ENCODE measurements around the gene CT55. TPM values are rescaled to one million over a fixed set of nuclear protein-coding genes. Genes with fewer than 3 reads are reported as not detected.

Gene CT55, protein sequence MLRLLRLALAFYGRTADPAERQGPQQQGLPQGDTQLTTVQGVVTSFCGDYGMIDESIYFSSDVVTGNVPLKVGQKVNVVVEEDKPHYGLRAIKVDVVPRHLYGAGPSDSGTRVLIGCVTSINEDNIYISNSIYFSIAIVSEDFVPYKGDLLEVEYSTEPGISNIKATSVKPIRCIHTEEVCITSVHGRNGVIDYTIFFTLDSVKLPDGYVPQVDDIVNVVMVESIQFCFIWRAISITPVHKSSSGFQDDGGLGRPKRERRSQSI
- total RNA-seq (2014; rRNA removed; shearing (Covaris generic)) (not detected in 2 replicates), polyA plus RNA-seq (2016; fragmentation: Nextera tagmentation; extraction: Ambion mirVana) (not detected in 2 replicates)
- long read RNA-seq = 0 reads

DNA sequence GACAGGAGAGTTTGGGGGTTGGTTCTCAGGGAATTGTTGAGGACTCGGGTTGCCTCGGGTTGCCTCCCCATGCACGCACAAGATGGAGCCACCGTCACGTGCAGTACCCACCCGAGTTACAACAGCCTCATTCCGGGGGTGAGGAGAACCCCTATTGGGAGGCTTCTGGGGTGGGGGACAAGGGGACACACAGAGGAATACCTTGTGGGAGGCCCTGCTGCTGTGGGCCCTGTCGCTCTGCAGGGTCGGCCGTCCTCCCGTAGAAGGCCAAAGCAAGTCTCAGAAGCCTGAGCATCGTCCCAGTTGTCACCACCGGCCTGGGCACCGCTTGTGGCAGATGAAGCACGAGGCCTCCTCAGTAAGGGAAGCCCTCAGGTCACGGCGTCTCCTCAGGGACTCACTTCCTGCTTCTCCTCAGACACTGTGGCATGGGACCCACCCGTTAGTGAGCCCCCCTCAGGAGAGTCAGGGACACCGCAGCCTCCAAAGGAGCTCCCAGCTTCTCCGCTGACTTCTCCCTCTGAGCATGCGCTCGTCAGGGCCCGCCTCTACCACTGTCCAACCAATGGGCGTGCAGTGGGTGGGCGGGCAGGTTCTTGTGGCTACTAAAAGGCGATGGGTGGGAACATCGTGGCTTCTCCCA is at the start of gene CT55:
Gene CT55 (minus strand): TSS at position 522 of the 643 bp plus-strand sequence. CDS start 227 bp downstream, at position 295.
- H3K4me1 ChIP-seq (ENCODE audit: insufficient read depth) = no peaks in the 10 kb centered on the region
- H3K79me2 ChIP-seq (replicated peaks; ENCODE audit: insufficient read depth) = no peaks in the 10 kb centered on the region
- H3K4me2 ChIP-seq = no peak within 1 kb of the TSS
- Mint-ChIP-seq H3K4me1 (peaks cover 5% of the 10 kb centered on the region), H3K9me3 (no peaks in the 10 kb centered on the region), H3K27ac (no peak within 1 kb of the TSS), H3K36me3 (ENCODE audit: low read depth) (no peaks in the 10 kb centered on the region), H3K27me3 (ENCODE audit: insufficient read depth, low read depth, poor library complexity) (peaks cover 2% of the 10 kb centered on the region), H3K4me3 (no peak within 1 kb of the TSS)
- no peaks in the 10 kb centered on the region for H3F3A ChIP-seq (replicated peaks; ENCODE audit: low read depth)
- TF ChIP-seq, protein P1, sequence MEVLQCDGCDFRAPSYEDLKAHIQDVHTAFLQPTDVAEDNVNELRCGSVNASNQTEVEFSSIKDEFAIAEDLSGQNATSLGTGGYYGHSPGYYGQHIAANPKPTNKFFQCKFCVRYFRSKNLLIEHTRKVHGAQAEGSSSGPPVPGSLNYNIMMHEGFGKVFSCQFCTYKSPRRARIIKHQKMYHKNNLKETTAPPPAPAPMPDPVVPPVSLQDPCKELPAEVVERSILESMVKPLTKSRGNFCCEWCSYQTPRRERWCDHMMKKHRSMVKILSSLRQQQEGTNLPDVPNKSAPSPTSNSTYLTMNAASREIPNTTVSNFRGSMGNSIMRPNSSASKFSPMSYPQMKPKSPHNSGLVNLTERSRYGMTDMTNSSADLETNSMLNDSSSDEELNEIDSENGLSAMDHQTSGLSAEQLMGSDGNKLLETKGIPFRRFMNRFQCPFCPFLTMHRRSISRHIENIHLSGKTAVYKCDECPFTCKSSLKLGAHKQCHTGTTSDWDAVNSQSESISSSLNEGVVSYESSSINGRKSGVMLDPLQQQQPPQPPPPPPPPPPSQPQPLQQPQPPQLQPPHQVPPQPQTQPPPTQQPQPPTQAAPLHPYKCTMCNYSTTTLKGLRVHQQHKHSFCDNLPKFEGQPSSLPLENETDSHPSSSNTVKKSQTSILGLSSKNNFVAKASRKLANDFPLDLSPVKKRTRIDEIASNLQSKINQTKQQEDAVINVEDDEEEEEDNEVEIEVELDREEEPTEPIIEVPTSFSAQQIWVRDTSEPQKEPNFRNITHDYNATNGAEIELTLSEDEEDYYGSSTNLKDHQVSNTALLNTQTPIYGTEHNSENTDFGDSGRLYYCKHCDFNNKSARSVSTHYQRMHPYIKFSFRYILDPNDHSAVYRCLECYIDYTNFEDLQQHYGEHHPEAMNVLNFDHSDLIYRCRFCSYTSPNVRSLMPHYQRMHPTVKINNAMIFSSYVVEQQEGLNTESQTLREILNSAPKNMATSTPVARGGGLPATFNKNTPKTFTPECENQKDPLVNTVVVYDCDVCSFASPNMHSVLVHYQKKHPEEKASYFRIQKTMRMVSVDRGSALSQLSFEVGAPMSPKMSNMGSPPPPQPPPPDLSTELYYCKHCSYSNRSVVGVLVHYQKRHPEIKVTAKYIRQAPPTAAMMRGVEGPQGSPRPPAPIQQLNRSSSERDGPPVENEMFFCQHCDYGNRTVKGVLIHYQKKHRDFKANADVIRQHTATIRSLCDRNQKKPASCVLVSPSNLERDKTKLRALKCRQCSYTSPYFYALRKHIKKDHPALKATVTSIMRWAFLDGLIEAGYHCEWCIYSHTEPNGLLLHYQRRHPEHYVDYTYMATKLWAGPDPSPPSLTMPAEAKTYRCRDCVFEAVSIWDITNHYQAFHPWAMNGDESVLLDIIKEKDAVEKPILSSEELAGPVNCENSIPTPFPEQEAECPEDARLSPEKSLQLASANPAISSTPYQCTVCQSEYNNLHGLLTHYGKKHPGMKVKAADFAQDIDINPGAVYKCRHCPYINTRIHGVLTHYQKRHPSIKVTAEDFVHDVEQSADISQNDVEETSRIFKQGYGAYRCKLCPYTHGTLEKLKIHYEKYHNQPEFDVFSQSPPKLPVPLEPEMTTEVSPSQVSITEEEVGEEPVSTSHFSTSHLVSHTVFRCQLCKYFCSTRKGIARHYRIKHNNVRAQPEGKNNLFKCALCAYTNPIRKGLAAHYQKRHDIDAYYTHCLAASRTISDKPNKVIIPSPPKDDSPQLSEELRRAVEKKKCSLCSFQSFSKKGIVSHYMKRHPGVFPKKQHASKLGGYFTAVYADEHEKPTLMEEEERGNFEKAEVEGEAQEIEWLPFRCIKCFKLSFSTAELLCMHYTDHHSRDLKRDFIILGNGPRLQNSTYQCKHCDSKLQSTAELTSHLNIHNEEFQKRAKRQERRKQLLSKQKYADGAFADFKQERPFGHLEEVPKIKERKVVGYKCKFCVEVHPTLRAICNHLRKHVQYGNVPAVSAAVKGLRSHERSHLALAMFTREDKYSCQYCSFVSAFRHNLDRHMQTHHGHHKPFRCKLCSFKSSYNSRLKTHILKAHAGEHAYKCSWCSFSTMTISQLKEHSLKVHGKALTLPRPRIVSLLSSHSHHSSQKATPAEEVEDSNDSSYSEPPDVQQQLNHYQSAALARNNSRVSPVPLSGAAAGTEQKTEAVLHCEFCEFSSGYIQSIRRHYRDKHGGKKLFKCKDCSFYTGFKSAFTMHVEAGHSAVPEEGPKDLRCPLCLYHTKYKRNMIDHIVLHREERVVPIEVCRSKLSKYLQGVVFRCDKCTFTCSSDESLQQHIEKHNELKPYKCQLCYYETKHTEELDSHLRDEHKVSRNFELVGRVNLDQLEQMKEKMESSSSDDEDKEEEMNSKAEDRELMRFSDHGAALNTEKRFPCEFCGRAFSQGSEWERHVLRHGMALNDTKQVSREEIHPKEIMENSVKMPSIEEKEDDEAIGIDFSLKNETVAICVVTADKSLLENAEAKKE (CRISPR knock-in tag; IDR thresholded peaks at IDR 0.05) = no peak
- TF ChIP-seq, protein P2, sequence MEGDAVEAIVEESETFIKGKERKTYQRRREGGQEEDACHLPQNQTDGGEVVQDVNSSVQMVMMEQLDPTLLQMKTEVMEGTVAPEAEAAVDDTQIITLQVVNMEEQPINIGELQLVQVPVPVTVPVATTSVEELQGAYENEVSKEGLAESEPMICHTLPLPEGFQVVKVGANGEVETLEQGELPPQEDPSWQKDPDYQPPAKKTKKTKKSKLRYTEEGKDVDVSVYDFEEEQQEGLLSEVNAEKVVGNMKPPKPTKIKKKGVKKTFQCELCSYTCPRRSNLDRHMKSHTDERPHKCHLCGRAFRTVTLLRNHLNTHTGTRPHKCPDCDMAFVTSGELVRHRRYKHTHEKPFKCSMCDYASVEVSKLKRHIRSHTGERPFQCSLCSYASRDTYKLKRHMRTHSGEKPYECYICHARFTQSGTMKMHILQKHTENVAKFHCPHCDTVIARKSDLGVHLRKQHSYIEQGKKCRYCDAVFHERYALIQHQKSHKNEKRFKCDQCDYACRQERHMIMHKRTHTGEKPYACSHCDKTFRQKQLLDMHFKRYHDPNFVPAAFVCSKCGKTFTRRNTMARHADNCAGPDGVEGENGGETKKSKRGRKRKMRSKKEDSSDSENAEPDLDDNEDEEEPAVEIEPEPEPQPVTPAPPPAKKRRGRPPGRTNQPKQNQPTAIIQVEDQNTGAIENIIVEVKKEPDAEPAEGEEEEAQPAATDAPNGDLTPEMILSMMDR (conservative IDR thresholded peaks at IDR 0.05; ENCODE audit: low read depth in 2 of 2) = peak in 1 of 2 experiments; percentile 30; a peak in 1 of 4 replicates
- H3K9me2 ChIP-seq (ENCODE audit: insufficient read depth) = no peaks in the 10 kb centered on the region
- no peak within 1 kb of the TSS for H3K4me3 ChIP-seq
- no peak; the same call in 1 of the 3 replicates for ATAC-seq
- H2AFZ ChIP-seq = no peak within 1 kb of the TSS
- peak; percentile 11 for DNase-seq (ENCODE audit: low spot score)
- H3K27ac ChIP-seq (ENCODE audit: low read depth) = no peak within 1 kb of the TSS
- H3K36me3 ChIP-seq (ENCODE audit: insufficient read depth) = no peaks in the 10 kb centered on the region
- no peaks in the 10 kb centered on the region for H4K20me1 ChIP-seq (replicated peaks; ENCODE audit: insufficient read depth)
- H3K27me3 ChIP-seq (ENCODE audit: insufficient read depth) = no peaks in the 10 kb centered on the region

Data from GM23338 (cell line).